Stimulated activated CD4-positive, alpha-beta T cell treated with anti-CD3 and anti-CD28 coated beads, Interleukin-12 subunit alpha, Interleukin-12 subunit beta, amount 100 ng/mL, for 48 hours (primary cell): ENCODE measurements around the gene MGAT4A.
A peak's percentile ranks its signal among the peaks of the same experiment; 100 is the strongest.

ENCODE experiments used
- DNase-seq, 3 donors: peaks; one replicate each; pipeline ENCODE4 v3.0.0-alpha.2; 2020; ENCODE audit warnings: low read depth in 2 of 3, low spot score in 1 of 3

Gene MGAT4A

GRCh38 chr2:98731041-98731893 is at the start of gene MGAT4A:
TSS of gene MGAT4A (minus strand) at chr2:98731132. CDS start at chr2:98726332, 4,800 bp downstream.
- peak; percentile 49 to 72 (median 55) for DNase-seq

- DNase-seq = no peak
Observed at GRCh38 chr2:98778741-98779483, 48.0 kb upstream of the MGAT4A start.

GRCh38 chr2:98778151-98778550 is 47.2 kb upstream of the MGAT4A start:
- no peak for DNase-seq

- no peak for DNase-seq
Observed at GRCh38 chr2:98777710-98778109, 46.8 kb upstream of the MGAT4A start.

- DNase-seq = no peak
Observed at GRCh38 chr2:98777076-98777475, 46.1 kb upstream of the MGAT4A start.

GRCh38 chr2:98776136-98776535 is 45.2 kb upstream of the MGAT4A start:
- no peak for DNase-seq

GRCh38 chr2:98775146-98775986 is 44.4 kb upstream of the MGAT4A start:
- no peak for DNase-seq

GRCh38 chr2:98773907-98774306 is 43.0 kb upstream of the MGAT4A start:
- no peak for DNase-seq

GRCh38 chr2:98773169-98773568 is 42.2 kb upstream of the MGAT4A start:
- DNase-seq = no peak

GRCh38 chr2:98772536-98772935 is 41.6 kb upstream of the MGAT4A start:
- DNase-seq = no peak

GRCh38 chr2:98771721-98772524 is 41.0 kb upstream of the MGAT4A start:
- DNase-seq = peak in 2 of 3 donors; percentile 30 to 36

GRCh38 chr2:98771264-98771663 is 40.3 kb upstream of the MGAT4A start:
- no peak for DNase-seq

GRCh38 chr2:98769784-98770183 is 38.9 kb upstream of the MGAT4A start:
- no peak for DNase-seq

GRCh38 chr2:98769114-98769476 is 38.2 kb upstream of the MGAT4A start:
- DNase-seq = no peak

- no peak for DNase-seq
Observed at GRCh38 chr2:98768384-98769113, 37.6 kb upstream of the MGAT4A start.

- DNase-seq = no peak
Observed at GRCh38 chr2:98764499-98764898, 33.6 kb upstream of the MGAT4A start.

GRCh38 chr2:98763209-98763951 is 32.4 kb upstream of the MGAT4A start:
- no peak for DNase-seq

GRCh38 chr2:98761909-98762308 is 31.0 kb upstream of the MGAT4A start:
- DNase-seq = no peak

- DNase-seq = peak; percentile 51 to 65 (median 63)
Observed at GRCh38 chr2:98761267-98761781, 30.4 kb upstream of the MGAT4A start.
